Body of pancreas (tissue), 4 donors: Measurements from ENCODE around the gene FILIP1L.
"Not testable (repeated sequence)": the region's sequence is repeated elsewhere in the genome, so short reads cannot be mapped to it uniquely, and the experiment has no call there.

Source experiments
- CTCF ChIP-seq, 7 experiments: fragments of 450-650 bp in 4 of 7; fragments of 200-600 bp in 3 of 7; sonication (generic) in 3 of 7; IDR thresholded peaks; one replicate each; pipeline ENCODE4 v1.5.1; 2016 to 2019; ENCODE audit warnings: antibody characterized with exemption in 7 of 7
- POLR2A ChIP-seq, 3 donors: fragments of 450-650 bp; IDR thresholded peaks; one replicate each; pipeline ENCODE4 v1.6.1; 2016; ENCODE audit warnings: antibody characterized with exemption in 3 of 3, mild to moderate bottlenecking in 2 of 3

GRCh38 chr3:99841949-99842348 is 272.4 kb downstream of the FILIP1L start:
- TF ChIP-seq CTCF, POLR2A (IDR thresholded peaks at IDR 0.05): not testable (repeated sequence)
